ENCODE measurements around the gene CD164L2.

DNA sequence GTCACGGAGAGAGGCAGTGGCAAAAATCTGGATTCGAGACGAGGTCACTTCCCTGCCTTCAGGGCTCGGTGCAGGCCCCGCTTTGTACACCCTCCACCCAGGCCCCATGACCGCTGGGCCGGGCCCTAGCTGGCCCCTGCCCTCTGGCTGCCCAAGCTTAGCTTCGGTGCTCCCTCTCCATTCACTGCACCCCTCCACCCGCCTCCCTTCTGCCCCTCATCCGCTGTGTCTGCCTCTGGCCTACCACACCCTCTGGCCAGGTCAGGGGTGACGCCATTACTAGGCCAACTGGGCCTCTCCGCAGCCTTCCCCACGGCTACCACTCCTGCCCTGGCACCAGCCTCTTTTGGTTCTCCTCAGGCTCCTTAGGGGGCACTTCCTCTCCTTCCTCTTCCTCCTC is 528 bp upstream of the CD164L2 start:
- TF ChIP-seq, protein P1, sequence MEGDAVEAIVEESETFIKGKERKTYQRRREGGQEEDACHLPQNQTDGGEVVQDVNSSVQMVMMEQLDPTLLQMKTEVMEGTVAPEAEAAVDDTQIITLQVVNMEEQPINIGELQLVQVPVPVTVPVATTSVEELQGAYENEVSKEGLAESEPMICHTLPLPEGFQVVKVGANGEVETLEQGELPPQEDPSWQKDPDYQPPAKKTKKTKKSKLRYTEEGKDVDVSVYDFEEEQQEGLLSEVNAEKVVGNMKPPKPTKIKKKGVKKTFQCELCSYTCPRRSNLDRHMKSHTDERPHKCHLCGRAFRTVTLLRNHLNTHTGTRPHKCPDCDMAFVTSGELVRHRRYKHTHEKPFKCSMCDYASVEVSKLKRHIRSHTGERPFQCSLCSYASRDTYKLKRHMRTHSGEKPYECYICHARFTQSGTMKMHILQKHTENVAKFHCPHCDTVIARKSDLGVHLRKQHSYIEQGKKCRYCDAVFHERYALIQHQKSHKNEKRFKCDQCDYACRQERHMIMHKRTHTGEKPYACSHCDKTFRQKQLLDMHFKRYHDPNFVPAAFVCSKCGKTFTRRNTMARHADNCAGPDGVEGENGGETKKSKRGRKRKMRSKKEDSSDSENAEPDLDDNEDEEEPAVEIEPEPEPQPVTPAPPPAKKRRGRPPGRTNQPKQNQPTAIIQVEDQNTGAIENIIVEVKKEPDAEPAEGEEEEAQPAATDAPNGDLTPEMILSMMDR (IDR thresholded peaks at IDR 0.05): no peak
- TF ChIP-seq POLR2A (IDR thresholded peaks at IDR 0.05): no peak

Data from adrenal gland (tissue), 5 donors.